HEK293T (cell line): Measurements from ENCODE around the gene TMEM144.

Source experiments
- BHLHE40 ChIP-seq: fragments of 450-650 bp; IDR thresholded peaks from 2 replicates; pipeline ENCODE4 v1.6.1; 2016; ENCODE audit warnings: mild to moderate bottlenecking, moderate library complexity, borderline replicate concordance
- FOXK2 ChIP-seq: fragments of 450-650 bp; IDR thresholded peaks from 2 replicates; pipeline ENCODE4 v1.6.1; 2016; ENCODE audit warnings: mild to moderate bottlenecking

- TF ChIP-seq BHLHE40 (no peak), FOXK2 (no peak)
Observed at GRCh38 chr4:158201876-158202275, 8.4 kb upstream of the TMEM144 start.
